Esophagus muscularis mucosa (tissue), 4 donors: ENCODE measurements around the gene C1QL4. TPM values are rescaled to one million over a fixed set of nuclear protein-coding genes. Genes with fewer than 3 reads are reported as not detected.

Experiments used
- DNase-seq: peaks from one replicate; pipeline ENCODE4 v3.0.0-alpha.2; 2017; ENCODE audit errors: extremely low spot score
- H3K27ac ChIP-seq, 4 donors: fragments of 200-600 bp; sonication (generic); replicated peaks in 1 of 4; 1 replicate in 3 of 4; 2 replicates in 1 of 4; pipeline ENCODE4 v1.5.1; 2016 to 2019; ENCODE audit warnings: mild to moderate bottlenecking in 1 of 4
- H3K27me3 ChIP-seq, 4 donors: fragments of 200-600 bp; sonication (generic); one replicate each; pipeline versions ENCODE4 v1.5.1 to v1.6.0; 2016 to 2019
- H3K36me3 ChIP-seq, 4 donors: fragments of 200-600 bp; sonication (generic); one replicate each; pipeline ENCODE4 v1.5.1; 2016 to 2019
- H3K4me1 ChIP-seq, 4 donors: fragments of 200-600 bp; sonication (generic); one replicate each; pipeline ENCODE4 v1.5.1; 2016 to 2019
- H3K4me3 ChIP-seq, 4 donors: fragments of 200-600 bp; sonication (generic); 1 replicate in 2 of 4; 2 replicates in 2 of 4; pipeline ENCODE4 v1.5.1; 2016 to 2019; ENCODE audit warnings: mild to moderate bottlenecking in 4 of 4, moderate library complexity in 1 of 4
- H3K9me3 ChIP-seq, 4 donors: fragments of 200-600 bp; sonication (generic); 1 replicate in 3 of 4; 2 replicates in 1 of 4; pipeline ENCODE4 v1.5.1; 2016 to 2019
- CTCF ChIP-seq, 3 experiments: fragments of 200-600 bp in 2 of 3; fragments of 450-650 bp in 1 of 3; sonication (generic) in 2 of 3; IDR thresholded peaks; one replicate each; pipeline ENCODE4 v1.5.1; 2017 to 2019; ENCODE audit warnings: antibody characterized with exemption in 3 of 3, mild to moderate bottlenecking in 2 of 3, moderate library complexity in 1 of 3
- EP300 ChIP-seq: sonication (generic); formaldehyde crosslinking; IDR thresholded peaks from one replicate; pipeline ENCODE4 v1.6.1; 2017; ENCODE audit warnings: antibody characterized with exemption
- POLR2A ChIP-seq: fragments of 450-650 bp; IDR thresholded peaks from one replicate; pipeline ENCODE4 v1.6.1; 2017; ENCODE audit warnings: antibody characterized with exemption, moderate library complexity, mild to moderate bottlenecking, low read depth
- POLR2AphosphoS5 ChIP-seq, 2 donors: sonication (generic); formaldehyde crosslinking; IDR thresholded peaks; one replicate each; pipeline ENCODE4 v1.6.1; 2017; ENCODE audit warnings: antibody characterized with exemption in 2 of 2
- WGBS: methylation state at CpG from one replicate; pipeline ENCODE4 v1.1.5; 2018; 5-methylcytosine and 5-hydroxymethylcytosine counted together
- intact Hi-C: fragments of 100-400 bp; cut with DNase I; formaldehyde crosslinking; loops from one replicate; pipeline ENCODE4 v1.15.1; 2023
- total RNA-seq, 4 donors: library from RNA; depleted of rRNA; stranded (reverse); fragments of >200 nt; gene quantifications; one replicate each; pipeline versions ENCODE4 v1.1.0 to v1.2.1, GENCODE V29; 2016

C1QL4 gene
- total RNA-seq, 4 donors from 2014 or later = not detected

DNA sequence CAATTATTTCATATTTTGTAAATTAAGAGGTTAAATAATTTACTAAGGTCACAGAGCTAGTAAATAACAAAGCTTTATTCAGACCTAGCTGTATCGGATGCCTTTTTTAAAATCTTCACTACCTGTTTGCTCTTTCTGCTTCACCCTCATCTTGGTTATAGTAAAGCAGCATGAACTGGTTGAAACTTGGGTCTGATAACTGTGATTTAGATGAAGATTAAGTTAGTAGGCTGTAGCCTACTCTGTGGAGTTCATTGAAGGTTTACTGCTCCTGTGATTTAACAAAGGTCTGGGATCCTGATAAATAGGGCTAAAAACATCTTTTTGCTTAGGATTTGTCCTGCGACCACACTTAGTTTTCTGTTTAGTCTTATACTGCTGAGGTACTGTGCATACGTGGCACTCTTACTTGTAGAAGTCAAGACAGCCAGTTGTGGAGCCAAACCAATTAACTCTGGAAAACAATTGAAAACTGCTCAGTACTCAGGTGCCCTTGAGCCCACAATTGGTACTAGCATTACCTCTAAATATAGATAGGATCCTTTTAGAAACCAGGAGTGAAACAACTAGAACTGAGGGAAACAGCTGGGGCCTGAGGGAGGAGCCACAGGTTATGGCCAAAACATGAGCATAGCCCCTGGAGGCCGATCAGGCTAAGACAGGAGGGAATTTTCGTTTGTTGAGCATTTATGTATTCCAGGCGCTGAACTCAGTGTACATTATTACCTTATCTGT lies 32.6 kb upstream of the C1QL4 start:
- Histone ChIP-seq H3K36me3 (peaks cover 0 to 9% (median 1%) of the 10 kb centered on the region in 4 donors), H3K4me3 (no peak overlapping the region), H3K27ac (peak overlapping the region in 3 of 4 donors; percentile 10 to 23 (median 15)), H3K4me1 (peaks cover 27 to 34% (median 29%) of the 10 kb centered on the region in 4 donors), H3K27me3 (no peaks in the 10 kb centered on the region), H3K9me3 (no peaks in the 10 kb centered on the region)
- WGBS = 42% methylated on average over 6 of the region's 6 CpGs
- intact Hi-C loops = loop anchor here (10.0 kb wide), 1 partner anchor 255 kb away; the partner anchor contains the start of gene PRPF40B
- no peak for TF ChIP-seq POLR2A
- TF ChIP-seq CTCF (IDR thresholded peaks at IDR 0.05) = peak; percentile 14 to 43 (median 25)
- DNase-seq = no peak

DNA sequence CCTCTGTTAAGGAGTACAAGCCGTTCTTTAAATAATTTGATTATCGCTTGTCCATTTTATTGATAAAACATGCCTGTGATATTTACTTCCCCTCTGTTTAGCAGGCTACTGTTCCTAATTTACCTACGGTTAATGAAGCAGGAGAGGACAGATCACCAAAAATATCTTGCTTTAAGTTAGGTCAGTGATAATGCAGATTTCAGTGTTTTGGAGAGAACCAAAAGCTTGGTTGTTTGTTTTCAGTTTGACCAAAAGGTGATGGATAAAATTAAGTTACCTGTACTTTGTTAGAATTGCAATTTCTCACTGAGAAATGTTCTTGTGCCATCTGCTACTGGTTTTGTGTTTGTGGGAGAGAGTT lies 31.2 kb upstream of the C1QL4 start:
- H3K27me3 ChIP-seq = no peaks in the 10 kb centered on the region
- H3K9me3 ChIP-seq = no peaks in the 10 kb centered on the region
- intact Hi-C loops = loop anchor here (10.0 kb wide), 1 partner anchor 257 kb away; the partner anchor contains the start of gene PRPF40B
- 16% methylated on average over 3 of the region's 3 CpGs for WGBS
- TF ChIP-seq POLR2AphosphoS5 (IDR thresholded peaks at IDR 0.05) (no peak), EP300 (no peak), CTCF (IDR thresholded peaks at IDR 0.05) (no peak)
- H3K4me3 ChIP-seq = peak overlapping the region; percentile 72 to 88 (median 82)
- H3K36me3 ChIP-seq = peaks cover 0 to 2% (median 0%) of the 10 kb centered on the region in 4 donors
- DNase-seq = no peak
- H3K27ac ChIP-seq = peak overlapping the region; percentile 92 to 97 (median 96)
- peaks cover 27 to 34% (median 29%) of the 10 kb centered on the region in 4 donors for H3K4me1 ChIP-seq

DNA sequence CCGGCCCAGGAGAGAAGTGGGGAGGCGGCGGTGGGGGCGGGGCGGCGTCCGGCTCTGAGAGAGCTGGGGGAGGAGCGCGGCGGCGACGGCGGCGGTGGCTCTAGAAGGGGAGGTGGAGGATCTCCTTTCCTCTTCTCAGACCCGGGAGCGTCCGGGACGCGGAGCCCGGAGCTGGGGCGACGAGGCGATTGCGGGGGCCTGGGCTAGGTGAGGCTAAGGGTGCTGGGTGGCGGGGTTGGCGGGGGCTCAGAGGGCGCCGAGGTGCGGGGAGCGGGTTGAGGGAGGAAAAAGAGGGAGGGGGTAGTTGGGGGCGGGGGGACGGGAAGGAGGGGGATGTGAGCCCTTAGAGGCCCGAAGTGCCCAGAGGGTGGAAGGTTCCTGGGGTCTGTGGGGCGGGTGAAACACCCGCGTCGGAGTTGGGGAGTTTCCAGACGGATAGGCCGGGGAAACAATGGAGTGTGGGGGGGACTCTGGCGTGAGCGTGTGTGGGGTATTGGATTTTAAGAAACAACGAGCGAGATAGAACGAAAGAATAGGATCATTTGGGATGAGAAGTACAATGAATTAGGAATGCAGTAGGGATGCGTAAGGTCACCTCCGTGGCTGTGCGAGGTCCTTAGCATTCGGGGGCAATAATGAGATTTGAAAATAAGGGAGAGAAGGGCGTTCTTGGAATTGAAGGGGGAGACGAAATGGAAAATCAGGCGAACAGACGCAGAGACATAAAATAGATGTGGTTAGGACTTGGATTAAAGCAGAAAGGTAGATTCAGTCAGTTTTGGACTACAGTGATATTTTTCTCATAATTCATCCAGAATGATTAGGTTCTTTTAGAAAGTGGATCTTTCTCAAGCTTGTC lies 30.6 kb upstream of the C1QL4 start, which contains the start of gene SPATS2:
Gene SPATS2, plus strand, starts transcription at position 82 of the 859 bp plus-strand sequence. CDS start 93,551 bp downstream, outside the sequence.
- Histone ChIP-seq H3K4me3 (peak within 1 kb of the TSS; percentile 72 to 88 (median 82)), H3K27ac (peak within 1 kb of the TSS; percentile 92 to 97 (median 96)), H3K4me1 (peaks cover 27 to 34% (median 29%) of the 10 kb centered on the region in 4 donors), H3K36me3 (no peaks in the 10 kb centered on the region), H3K9me3 (no peaks in the 10 kb centered on the region), H3K27me3 (no peaks in the 10 kb centered on the region)
- peak; percentile 22 for TF ChIP-seq POLR2A
- TF ChIP-seq EP300 = no peak
- no peak for TF ChIP-seq CTCF (IDR thresholded peaks at IDR 0.05)
- DNase-seq = peak; percentile 98
- intact Hi-C loops = loop anchor here (10.0 kb wide), 1 partner anchor 257 kb away; the partner anchor contains the start of gene PRPF40B
- WGBS = under 1% methylated on average over 28 of the region's 52 CpGs

DNA sequence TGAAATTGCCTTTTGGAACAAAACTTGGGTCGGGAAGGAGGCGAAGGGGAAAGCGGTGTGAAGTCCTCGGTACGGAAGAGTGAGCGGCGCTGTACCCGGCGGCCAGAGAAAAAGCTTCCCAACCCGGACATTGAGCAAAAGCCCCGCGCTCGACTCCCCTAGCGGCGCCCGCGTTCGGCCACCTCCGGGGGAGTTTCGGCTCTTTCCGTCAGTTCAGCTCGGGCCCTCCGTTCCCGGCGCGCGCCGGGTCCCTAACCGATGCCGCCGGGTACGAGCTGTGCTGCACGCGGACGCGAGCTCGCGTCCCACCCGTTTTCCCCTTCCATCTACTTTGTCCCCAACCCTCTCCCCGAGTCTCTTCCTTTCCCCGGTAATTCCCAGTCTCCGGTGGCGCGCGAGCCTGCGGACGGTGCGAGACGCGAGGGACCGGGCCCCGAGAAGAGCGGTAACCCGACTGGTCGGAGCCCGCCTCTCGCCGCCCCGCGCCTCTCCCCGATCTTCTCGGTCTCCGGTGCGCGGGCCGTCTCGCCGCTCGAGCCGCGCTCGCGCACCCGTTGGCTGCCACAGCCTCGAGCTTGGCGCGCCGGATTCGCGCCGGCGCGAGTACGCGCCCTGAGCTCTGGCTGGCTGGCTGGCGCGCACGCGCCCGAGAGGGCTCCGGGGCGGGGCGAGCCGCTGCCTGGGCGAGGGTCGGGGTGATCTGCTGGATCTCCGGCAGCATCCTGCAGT lies 29.8 kb upstream of the C1QL4 start:
- H3K9me3 ChIP-seq = no peaks in the 10 kb centered on the region
- peak overlapping the region; percentile 72 to 88 (median 82) for H3K4me3 ChIP-seq
- intact Hi-C loops = loop anchor here (10.0 kb wide), 1 partner anchor 258 kb away; the partner anchor contains the start of gene PRPF40B
- no peaks in the 10 kb centered on the region for H3K27me3 ChIP-seq
- WGBS = under 1% methylated on average over 43 of the region's 97 CpGs
- H3K4me1 ChIP-seq = peaks cover 27 to 34% (median 29%) of the 10 kb centered on the region in 4 donors
- H3K27ac ChIP-seq = peak overlapping the region; percentile 92 to 97 (median 96)
- TF ChIP-seq CTCF (IDR thresholded peaks at IDR 0.05) (peak; percentile 21 to 48 (median 23)), EP300 (no peak), POLR2A (no peak), POLR2AphosphoS5 (IDR thresholded peaks at IDR 0.05) (peak; percentile 73 to 77)
- DNase-seq = peak; percentile 97
- no peaks in the 10 kb centered on the region for H3K36me3 ChIP-seq
